RPMI7951 (cell line): ENCODE data around the gene FYB1. TPM values are rescaled to one million over a fixed set of nuclear protein-coding genes. Genes with fewer than 3 reads are reported as not detected.

Experiments used
- total RNA-seq: library from RNA; depleted of rRNA; stranded (reverse); fragments of >200 nt; shearing (Covaris generic); gene quantifications from 2 replicates; pipeline ENCODE4 v1.2.3, GENCODE V29; 2014; rRNA removed

FYB1 gene
- total RNA-seq, 1 experiment from 2014 or later, result 0.60 TPM

Other genes starting within 250 kb of the FYB1 start
- 19.6 and 21.0 TPM in 2 replicates for gene RICTOR, start 145.2 kb downstream of the FYB1 start, total RNA-seq
- not detected in 2 replicates for gene C9, start 144.9 kb upstream of the FYB1 start, total RNA-seq
- 8.7 and 19.9 TPM in 2 replicates for gene DAB2, start 205.4 kb upstream of the FYB1 start, total RNA-seq